ENCODE measurements around the gene FNBP1. TPM values are rescaled to one million over a fixed set of nuclear protein-coding genes. Genes with fewer than 3 reads are reported as not detected.
A peak's percentile ranks its signal among the peaks of the same experiment; 100 is the strongest.
"Not testable (repeated sequence)": the region's sequence is repeated elsewhere in the genome, so short reads cannot be mapped to it uniquely, and the experiment has no call there.

The FNBP1 gene
- total RNA-seq, 2 experiments from 2014 or later, result 215 to 228 TPM

GRCh38 chr9:130020618-130021017, 22.4 kb downstream of the FNBP1 start:
- H3K9me3 Mint-ChIP-seq, result peaks cover 8% of the 10 kb centered on the region
- H3K36me3 Mint-ChIP-seq, result peaks cover 40% of the 10 kb centered on the region
- H3K4me3 Mint-ChIP-seq, result peak overlapping the region; percentile 4
- peak overlapping the region; percentile 96 for H3K27ac Mint-ChIP-seq
- no peaks in the 10 kb centered on the region for H3K27me3 Mint-ChIP-seq
- intact Hi-C loops (cut with micrococcal nuclease), result loop anchor here (1.0 kb wide), 2 partner anchors 9 to 10 kb away; no protein-coding TSS in a partner anchor
- ChIA-PET CTCF (interaction anchor here (1.3 to 1.8 kb wide), 4 partner anchors 10 to 32 kb away, joined by 3 to 4 read pairs (median 3); partner anchors contain the start of gene GPR107), POLR2A (interaction anchor here (0.6 to 6.7 kb wide), 10 partner anchors 9 to 68 kb away, joined by 3 to 59 read pairs (median 8); partner anchors contain the start of gene FNBP1)
- H3K4me1 Mint-ChIP-seq (ENCODE audit: low read depth), result peaks cover 88% of the 10 kb centered on the region
- no peak for DNase-seq

DNA sequence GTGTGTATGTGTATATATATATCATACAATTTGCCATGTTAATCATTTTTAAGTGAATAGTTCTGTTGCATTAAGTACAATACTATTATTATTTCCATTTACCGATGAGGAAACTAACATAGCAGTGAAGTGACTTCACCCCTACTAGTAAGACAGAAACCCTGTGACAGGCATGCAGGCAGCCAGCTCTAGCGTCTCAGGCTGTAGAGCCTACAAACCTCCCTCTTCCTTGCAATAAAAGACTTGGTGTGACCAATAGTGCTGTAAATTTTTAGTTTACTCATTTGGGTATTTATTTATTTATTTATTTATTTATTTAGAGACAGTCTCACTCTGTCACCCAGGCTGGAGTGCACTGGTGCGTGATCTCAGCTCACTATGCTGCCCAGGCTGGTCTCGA, 24.7 kb downstream of the FNBP1 start:
- ChIA-PET CTCF (interaction anchor here (1.2 to 2.1 kb wide), 2 partner anchors 10 to 11 kb away, joined by 4 to 6 read pairs; no protein-coding TSS in a partner anchor), POLR2A (interaction anchor here (1.0 to 6.7 kb wide), 7 partner anchors 8 to 130 kb away, joined by 3 to 59 read pairs (median 8); partner anchors contain the start of gene FNBP1)
- Mint-ChIP-seq H3K27me3 (no peaks in the 10 kb centered on the region), H3K9me3 (peaks cover 8% of the 10 kb centered on the region), H3K4me3 (no peak overlapping the region), H3K4me1 (ENCODE audit: low read depth) (peaks cover 77% of the 10 kb centered on the region), H3K27ac (peak overlapping the region; percentile 76), H3K36me3 (peaks cover 41% of the 10 kb centered on the region)
- DNase-seq, result peak; percentile 58
- intact Hi-C loops (cut with micrococcal nuclease), result no loop called here

GRCh38 chr9:130017510-130017909, 25.5 kb downstream of the FNBP1 start:
- Mint-ChIP-seq H3K27ac (peak overlapping the region; percentile 95), H3K4me1 (ENCODE audit: low read depth) (peaks cover 77% of the 10 kb centered on the region), H3K36me3 (peaks cover 41% of the 10 kb centered on the region)
- H3K9me3 Mint-ChIP-seq; H3K4me3 Mint-ChIP-seq; intact Hi-C loops (cut with micrococcal nuclease); DNase-seq; H3K27me3 Mint-ChIP-seq: not testable (repeated sequence)
- ChIA-PET POLR2A (interaction anchor here (0.7 to 6.7 kb wide), 11 partner anchors 9 to 522 kb away, joined by 3 to 59 read pairs (median 8); partner anchors contain the start of gene FNBP1), CTCF (interaction anchor here (0.6 to 2.1 kb wide), 9 partner anchors 8 to 132 kb away, joined by 3 to 7 read pairs (median 4); no protein-coding TSS in a partner anchor)

GRCh38 chr9:130017076-130017475, 25.9 kb downstream of the FNBP1 start:
- Mint-ChIP-seq H3K4me3 (peak overlapping the region; percentile 24), H3K27me3 (no peaks in the 10 kb centered on the region), H3K36me3 (peaks cover 40% of the 10 kb centered on the region), H3K4me1 (ENCODE audit: low read depth) (peaks cover 77% of the 10 kb centered on the region), H3K27ac (peak overlapping the region; percentile 95), H3K9me3 (peaks cover 10% of the 10 kb centered on the region)
- CTCF ChIA-PET, result interaction anchor here (0.6 to 2.1 kb wide), 10 partner anchors 9 to 132 kb away, joined by 3 to 7 read pairs (median 4); no protein-coding TSS in a partner anchor
- intact Hi-C loops (cut with micrococcal nuclease), result no loop called here
- DNase-seq, result no peak
- POLR2A ChIA-PET, result interaction anchor here (0.6 to 6.7 kb wide), 15 partner anchors 9 to 521 kb away, joined by 3 to 59 read pairs (median 5); partner anchors contain the start of gene FNBP1

DNA sequence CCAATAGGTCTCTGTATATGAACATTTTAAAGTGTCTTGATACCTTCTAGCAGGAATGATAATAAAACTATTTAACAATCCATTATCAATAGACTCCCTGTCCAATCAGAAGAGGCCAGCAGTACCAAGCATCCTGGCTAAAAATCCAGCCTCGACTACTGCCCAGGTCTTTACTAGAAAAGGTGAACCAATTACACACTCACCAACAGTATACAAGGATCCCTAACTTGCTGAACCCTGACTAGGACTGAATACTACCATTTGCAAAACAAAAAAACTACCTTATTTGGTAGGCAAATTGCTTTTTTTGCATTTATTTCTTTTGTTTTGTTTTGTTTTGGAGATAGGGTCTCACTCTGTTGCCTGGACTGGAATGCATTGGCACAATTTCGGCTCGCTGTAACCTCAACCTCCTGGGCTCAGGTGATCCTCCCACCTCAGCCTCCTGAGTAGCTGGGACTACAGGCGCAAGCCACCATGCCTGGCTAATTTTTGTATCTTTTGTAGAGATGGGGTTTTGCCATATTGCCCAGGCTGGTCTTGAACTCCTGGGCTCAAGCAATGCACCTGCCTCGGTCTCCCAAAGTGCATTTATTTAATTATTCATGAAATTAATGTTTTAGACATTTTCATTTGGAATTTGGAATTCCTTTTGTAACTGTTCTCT, 27.5 kb downstream of the FNBP1 start:
- ChIA-PET CTCF (interaction anchor here (0.6 kb wide), 1 partner anchor 11 kb away, joined by 4 read pairs; no protein-coding TSS in a partner anchor), POLR2A (interaction anchor here (0.6 kb wide), 1 partner anchor 17 kb away, joined by 3 read pairs; no protein-coding TSS in a partner anchor)
- H3K36me3 Mint-ChIP-seq, result peaks cover 47% of the 10 kb centered on the region
- peaks cover 78% of the 10 kb centered on the region for H3K4me1 Mint-ChIP-seq (ENCODE audit: low read depth)
- no peak overlapping the region for H3K4me3 Mint-ChIP-seq
- no peak for DNase-seq
- H3K27me3 Mint-ChIP-seq, result no peaks in the 10 kb centered on the region
- H3K9me3 Mint-ChIP-seq, result peaks cover 13% of the 10 kb centered on the region
- intact Hi-C loops (cut with micrococcal nuclease), result loop anchor here (1.0 kb wide), 3 partner anchors 8 to 28 kb away; no protein-coding TSS in a partner anchor
- peak overlapping the region; percentile 60 for H3K27ac Mint-ChIP-seq

- no peak for DNase-seq
- intact Hi-C loops (cut with micrococcal nuclease), result no loop called here
- Mint-ChIP-seq H3K27ac (peak overlapping the region; percentile 84), H3K9me3 (peaks cover 13% of the 10 kb centered on the region), H3K4me1 (ENCODE audit: low read depth) (peaks cover 81% of the 10 kb centered on the region), H3K36me3 (peaks cover 42% of the 10 kb centered on the region), H3K27me3 (no peaks in the 10 kb centered on the region), H3K4me3 (no peak overlapping the region)
- ChIA-PET CTCF (interaction anchor here (1.0 kb wide), 1 partner anchor 40 kb away, joined by 4 read pairs; no protein-coding TSS in a partner anchor), POLR2A (no interaction called here)
These were observed 29.7 kb downstream of the FNBP1 start for GRCh38 chr9:130013326-130013725.

DNA sequence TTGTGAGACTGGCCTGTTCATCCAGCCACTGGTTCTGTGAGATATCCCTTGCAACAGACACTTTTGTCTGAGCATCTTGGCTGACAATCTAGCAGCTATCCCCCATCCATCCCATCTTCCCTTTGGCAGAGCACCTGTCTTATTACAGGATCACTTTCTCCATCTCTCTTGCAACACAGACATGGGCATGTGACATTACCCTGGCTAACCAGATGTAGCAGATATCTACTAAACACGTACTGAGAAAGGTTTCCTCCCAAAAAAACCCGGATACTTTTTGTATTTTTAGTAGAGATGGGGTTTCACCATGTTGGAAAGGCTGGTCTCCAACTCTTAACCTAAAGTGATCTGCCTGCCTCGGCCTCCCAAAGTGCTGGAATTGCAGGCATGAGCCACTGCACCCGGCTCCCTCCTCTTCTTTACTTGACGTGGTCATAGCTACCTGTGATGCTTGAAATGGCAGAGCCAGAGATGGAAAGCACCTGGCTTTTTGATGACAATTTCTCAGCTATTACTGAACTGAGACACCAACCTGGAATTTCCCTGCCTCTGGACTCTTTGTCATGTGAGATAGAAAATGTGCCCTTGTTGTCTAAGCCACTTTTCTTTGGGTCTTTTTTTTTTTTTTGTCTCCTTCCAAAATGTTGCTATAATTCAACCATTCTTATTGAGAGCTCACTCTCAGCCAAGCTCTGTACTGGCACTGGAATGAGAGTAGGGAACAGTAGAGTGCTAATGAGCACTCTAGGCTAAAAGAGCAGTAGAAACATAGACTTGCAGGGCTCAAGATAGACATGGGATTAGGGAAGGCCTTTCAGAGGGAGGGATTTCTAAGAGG, 32.6 kb downstream of the FNBP1 start:
- no peaks in the 10 kb centered on the region for H3K27me3 Mint-ChIP-seq
- peaks cover 5% of the 10 kb centered on the region for H3K9me3 Mint-ChIP-seq
- intact Hi-C loops (cut with micrococcal nuclease), result loop anchor here (1.0 kb wide), 2 partner anchors 10 to 28 kb away; no protein-coding TSS in a partner anchor
- ChIA-PET CTCF (interaction anchor here (0.9 to 3.0 kb wide), 5 partner anchors 10 to 29 kb away, joined by 3 to 8 read pairs (median 4); no protein-coding TSS in a partner anchor), POLR2A (interaction anchor here (0.6 to 6.1 kb wide), 13 partner anchors 8 to 87 kb away, joined by 3 to 60 read pairs (median 5); partner anchors contain the start of gene FNBP1)
- peak; percentile 71 for DNase-seq
- H3K4me1 Mint-ChIP-seq (ENCODE audit: low read depth), result peaks cover 84% of the 10 kb centered on the region
- H3K36me3 Mint-ChIP-seq, result peaks cover 39% of the 10 kb centered on the region
- H3K27ac Mint-ChIP-seq, result peak overlapping the region; percentile 93
- H3K4me3 Mint-ChIP-seq, result peak overlapping the region; percentile 61

DNA sequence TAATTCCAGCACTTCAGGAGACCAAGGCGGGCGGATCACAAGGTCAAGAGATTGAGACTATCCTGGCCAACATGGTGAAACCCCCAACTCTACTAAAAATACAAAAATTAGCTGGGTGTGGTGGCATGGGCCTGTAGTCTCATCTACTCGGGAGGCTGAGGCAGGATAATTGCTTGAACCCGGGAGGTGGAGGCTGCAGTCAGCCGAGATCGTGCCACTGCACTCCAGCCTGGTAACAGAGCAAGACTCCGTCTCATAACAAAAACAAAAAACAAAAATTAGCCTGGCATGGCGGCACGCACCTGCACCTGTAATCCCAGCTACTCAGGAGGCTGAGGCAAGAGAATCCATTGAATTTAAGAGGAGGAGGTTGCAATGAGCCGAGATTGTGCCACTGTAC, 33.4 kb downstream of the FNBP1 start:
- H3K4me3 Mint-ChIP-seq; DNase-seq; H3K27me3 Mint-ChIP-seq; H3K9me3 Mint-ChIP-seq; intact Hi-C loops (cut with micrococcal nuclease): not testable (repeated sequence)
- peaks cover 38% of the 10 kb centered on the region for H3K36me3 Mint-ChIP-seq
- ChIA-PET POLR2A (interaction anchor here (1.0 to 6.1 kb wide), 6 partner anchors 9 to 33 kb away, joined by 3 to 60 read pairs (median 11); partner anchors contain the start of gene FNBP1), CTCF (interaction anchor here (0.9 to 3.0 kb wide), 3 partner anchors 9 to 22 kb away, joined by 3 to 8 read pairs (median 3); no protein-coding TSS in a partner anchor)
- peaks cover 80% of the 10 kb centered on the region for H3K4me1 Mint-ChIP-seq (ENCODE audit: low read depth)
- peak overlapping the region; percentile 93 for H3K27ac Mint-ChIP-seq

DNA sequence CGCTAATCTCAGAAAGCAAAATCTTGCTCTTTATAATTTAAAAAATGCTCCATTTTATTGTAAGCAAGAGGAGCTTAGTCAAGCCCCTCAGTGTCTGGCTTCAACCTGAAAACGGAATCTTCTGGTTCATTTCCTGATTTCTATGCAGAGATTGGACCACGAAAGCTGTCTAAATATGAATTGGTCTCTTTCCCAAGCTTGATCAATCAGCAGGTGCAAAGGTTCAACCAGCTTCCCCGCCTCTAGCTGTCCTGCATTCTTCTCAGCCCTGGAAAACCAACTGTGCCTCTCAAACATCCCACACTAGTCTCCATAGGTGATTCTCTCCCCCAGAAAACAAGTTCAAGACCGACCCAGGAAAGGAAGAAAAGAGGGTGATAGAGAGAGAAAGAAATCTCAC, 34.5 kb downstream of the FNBP1 start:
- no peaks in the 10 kb centered on the region for H3K27me3 Mint-ChIP-seq
- H3K4me3 Mint-ChIP-seq, result peak overlapping the region; percentile 17
- DNase-seq, result no peak
- H3K27ac Mint-ChIP-seq, result peak overlapping the region; percentile 86
- ChIA-PET CTCF (interaction anchor here (0.9 to 3.0 kb wide), 6 partner anchors 10 to 64 kb away, joined by 3 to 8 read pairs (median 4); no protein-coding TSS in a partner anchor), POLR2A (interaction anchor here (0.7 to 6.1 kb wide), 8 partner anchors 8 to 119 kb away, joined by 3 to 60 read pairs (median 6); no protein-coding TSS in a partner anchor)
- peaks cover 82% of the 10 kb centered on the region for H3K4me1 Mint-ChIP-seq (ENCODE audit: low read depth)
- H3K36me3 Mint-ChIP-seq, result peaks cover 33% of the 10 kb centered on the region
- H3K9me3 Mint-ChIP-seq, result peaks cover 5% of the 10 kb centered on the region
- intact Hi-C loops (cut with micrococcal nuclease), result no loop called here

DNA sequence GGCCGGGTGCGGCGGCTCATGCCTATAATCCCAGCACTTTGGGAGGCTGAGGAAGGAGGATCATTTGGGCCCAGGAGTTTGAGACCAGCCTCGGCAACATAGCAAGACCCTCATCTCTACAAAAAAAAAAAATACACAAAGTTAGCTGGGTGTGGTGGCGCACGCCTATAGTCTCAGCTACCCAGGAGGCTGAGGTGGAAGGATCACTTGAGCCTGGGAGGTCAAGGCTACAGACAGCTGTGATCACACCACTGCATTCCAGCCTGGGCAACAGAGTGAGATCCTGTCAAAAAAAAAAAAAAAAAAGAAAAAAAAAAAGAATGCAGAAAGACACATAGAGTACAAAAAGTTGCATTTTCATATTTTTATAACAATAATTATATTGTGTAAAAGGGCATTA, 36.0 kb downstream of the FNBP1 start:
- DNase-seq, H3K9me3 Mint-ChIP-seq, H3K4me3 Mint-ChIP-seq, H3K27me3 Mint-ChIP-seq: not testable (repeated sequence)
- intact Hi-C loops (cut with micrococcal nuclease), result loop anchor here (1.0 to 2.0 kb wide), 4 partner anchors 9 to 22 kb away; no protein-coding TSS in a partner anchor
- H3K36me3 Mint-ChIP-seq, result peaks cover 34% of the 10 kb centered on the region
- ChIA-PET POLR2A (interaction anchor here (2.4 to 6.1 kb wide), 2 partner anchors 10 to 13 kb away, joined by 9 to 60 read pairs; no protein-coding TSS in a partner anchor), CTCF (interaction anchor here (0.6 kb wide), 1 partner anchor 32 kb away, joined by 5 read pairs; no protein-coding TSS in a partner anchor)
- peak overlapping the region; percentile 92 for H3K27ac Mint-ChIP-seq
- H3K4me1 Mint-ChIP-seq (ENCODE audit: low read depth), result peaks cover 77% of the 10 kb centered on the region
